Measurements from ENCODE around the gene RPS18. TPM values are rescaled to one million over a fixed set of nuclear protein-coding genes. Genes with fewer than 3 reads are reported as not detected.

RPS18 gene
- total RNA-seq, 1 experiment from 2014 or later = 3,216 TPM

- no peak for TF ChIP-seq CTCF (conservative IDR thresholded peaks at IDR 0.05)
- no peak overlapping the region for H2BK20ac ChIP-seq (ENCODE audit: low read depth, low read length, poor library complexity, severe bottlenecking)
- no peak overlapping the region for H2BK5ac ChIP-seq (ENCODE audit: insufficient read length, low read length)
- H3K56ac ChIP-seq (ENCODE audit: insufficient read length, low read depth, low read length) = no peak overlapping the region
- H3K4me1 ChIP-seq (ENCODE audit: insufficient read depth, low read length) = no peaks in the 10 kb centered on the region
- no peak overlapping the region for H3K27ac ChIP-seq (ENCODE audit: insufficient read length, low read depth, low read length)
- H2BK12ac ChIP-seq (ENCODE audit: insufficient read length, low read depth, low read length) = no peak overlapping the region
- H2AK5ac ChIP-seq (ENCODE audit: insufficient read length, low read length) = no peak overlapping the region
- WGBS (ENCODE audit: extremely low coverage, insufficient read length, low lambda C conversion rate) = no CpG with 5 or more reads among the region's 10 CpGs
- H3K79me2 ChIP-seq (ENCODE audit: insufficient read depth, low read length) = peaks cover 5% of the 10 kb centered on the region; the same call in 1 of the 2 replicates
- no peaks in the 10 kb centered on the region for H3K9me3 ChIP-seq (ENCODE audit: control insufficient read depth, low read depth, low read length)
- Mint-ChIP-seq H3K4me3 (peak overlapping the region in 1 of 2 experiments; percentile 41; a peak in 2 of 5 replicates), H3K27me3 (ENCODE audit: low read depth) (no peaks in the 10 kb centered on the region), H3K4me1 (peaks cover 13 to 21% of the 10 kb centered on the region in 2 experiments), H3K27ac (peak overlapping the region in 1 of 3 experiments; percentile 8; a peak in 2 of 7 replicates), H3K36me3 (ENCODE audit: insufficient read depth in 1 of 3, low read depth in 3 of 3) (peaks cover 16 to 46% (median 44%) of the 10 kb centered on the region in 3 experiments), H3K9me3 (no peaks in the 10 kb centered on the region)
- no peaks in the 10 kb centered on the region for H3K27me3 ChIP-seq (ENCODE audit: insufficient read depth, low read length)
- no peaks in the 10 kb centered on the region for H4K20me1 ChIP-seq (ENCODE audit: control insufficient read depth, insufficient read depth, insufficient read length)
- no peak overlapping the region for H4K5ac ChIP-seq (ENCODE audit: insufficient read length, low read depth, low read length)
- no peak overlapping the region for H3K9ac ChIP-seq (ENCODE audit: extremely low read depth, insufficient read length, low read length)
- no peak overlapping the region for H2AFZ ChIP-seq (ENCODE audit: low read length)
- no peaks in the 10 kb centered on the region for H3K79me1 ChIP-seq (ENCODE audit: insufficient read depth, low read depth, low read length, poor library complexity, severe bottlenecking)
- no peak overlapping the region for H3K4me2 ChIP-seq (ENCODE audit: insufficient read depth, insufficient read length, low read length)
- H3K18ac ChIP-seq (ENCODE audit: insufficient read length, low read depth, low read length) = no peak overlapping the region
- no peak for DNase-seq
- no peak overlapping the region for H3K4ac ChIP-seq (ENCODE audit: low read depth, low read length)
- H4K91ac ChIP-seq (ENCODE audit: insufficient read length, low read depth, low read length) = no peak overlapping the region
- no peak overlapping the region for H4K8ac ChIP-seq (replicated peaks; ENCODE audit: insufficient read length, low read depth, low read length)
- peaks cover 25% of the 10 kb centered on the region for H3K23me2 ChIP-seq (ENCODE audit: insufficient read length, low read depth, low read length, poor library complexity, severe bottlenecking)
- H2BK120ac ChIP-seq (ENCODE audit: low read depth, low read length, poor library complexity, severe bottlenecking) = no peak overlapping the region
- H2BK15ac ChIP-seq (ENCODE audit: low read depth, low read length) = no peak overlapping the region
- H3T11ph ChIP-seq (ENCODE audit: low read length) = no peak overlapping the region
- H3K23ac ChIP-seq (ENCODE audit: insufficient read length, low read depth, low read length) = no peak overlapping the region
- no peak overlapping the region for H3K14ac ChIP-seq (ENCODE audit: insufficient read depth, low read length)
These were observed 22.4 kb downstream of the RPS18 start for GRCh38 chr6:33294086-33294823.

Data from H9 (cell line).